GM20000 (cell line): ENCODE data around the gene PSMG1.

Experiments used
- DNase-seq: peaks from one replicate; pipeline ENCODE4 v3.0.0; 2012; ENCODE audit warnings: low spot score
- TF ChIP-seq, protein P1 (sequence below): IDR thresholded peaks from 2 replicates; pipeline ENCODE4 v1.5.1; 2012; ENCODE audit warnings: mild to moderate bottlenecking, control low read depth; ENCODE audit errors: extremely low read depth, missing control alignments

PSMG1 gene

DNA sequence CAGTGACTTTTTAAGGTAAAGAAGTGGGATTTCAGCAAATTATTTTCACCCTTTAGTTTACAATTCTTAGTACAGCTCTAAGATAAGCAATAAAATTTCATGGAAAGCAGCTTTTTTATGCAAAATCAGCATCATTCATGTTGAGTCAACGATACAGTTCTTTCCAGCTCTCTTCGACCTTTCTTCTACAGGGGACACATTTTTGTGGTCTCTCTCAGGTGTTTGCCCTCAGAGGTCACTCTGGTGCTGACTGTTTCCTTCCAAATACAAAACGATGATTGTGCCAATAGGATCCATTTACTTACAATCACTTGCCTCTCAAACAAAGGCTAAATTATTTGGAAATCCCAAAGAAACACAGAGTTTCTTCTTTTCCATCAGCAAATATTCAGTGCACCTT, 51.0 kb downstream of the PSMG1 start:
- no peak for DNase-seq
- TF ChIP-seq, protein P1, sequence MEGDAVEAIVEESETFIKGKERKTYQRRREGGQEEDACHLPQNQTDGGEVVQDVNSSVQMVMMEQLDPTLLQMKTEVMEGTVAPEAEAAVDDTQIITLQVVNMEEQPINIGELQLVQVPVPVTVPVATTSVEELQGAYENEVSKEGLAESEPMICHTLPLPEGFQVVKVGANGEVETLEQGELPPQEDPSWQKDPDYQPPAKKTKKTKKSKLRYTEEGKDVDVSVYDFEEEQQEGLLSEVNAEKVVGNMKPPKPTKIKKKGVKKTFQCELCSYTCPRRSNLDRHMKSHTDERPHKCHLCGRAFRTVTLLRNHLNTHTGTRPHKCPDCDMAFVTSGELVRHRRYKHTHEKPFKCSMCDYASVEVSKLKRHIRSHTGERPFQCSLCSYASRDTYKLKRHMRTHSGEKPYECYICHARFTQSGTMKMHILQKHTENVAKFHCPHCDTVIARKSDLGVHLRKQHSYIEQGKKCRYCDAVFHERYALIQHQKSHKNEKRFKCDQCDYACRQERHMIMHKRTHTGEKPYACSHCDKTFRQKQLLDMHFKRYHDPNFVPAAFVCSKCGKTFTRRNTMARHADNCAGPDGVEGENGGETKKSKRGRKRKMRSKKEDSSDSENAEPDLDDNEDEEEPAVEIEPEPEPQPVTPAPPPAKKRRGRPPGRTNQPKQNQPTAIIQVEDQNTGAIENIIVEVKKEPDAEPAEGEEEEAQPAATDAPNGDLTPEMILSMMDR = no peak

DNA sequence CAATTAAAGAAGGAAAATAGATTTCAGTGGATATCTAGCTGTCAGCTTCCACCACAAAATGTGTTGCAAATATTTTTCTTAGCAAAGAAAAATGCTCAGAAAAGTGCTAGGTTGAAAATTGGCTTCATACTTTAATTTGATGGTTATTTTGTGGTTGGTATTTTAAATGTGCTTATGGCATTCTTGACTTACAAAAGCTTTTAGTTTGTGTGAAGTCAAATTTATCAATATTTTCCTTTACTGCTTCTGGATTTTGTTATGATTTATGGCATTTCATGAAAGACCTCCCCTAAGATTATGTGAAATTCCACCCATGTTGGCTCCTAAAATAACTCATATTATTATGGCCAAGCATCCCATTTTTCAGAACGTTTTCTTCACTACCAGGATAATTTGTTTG, 51.5 kb downstream of the PSMG1 start:
- TF ChIP-seq, protein P1 = no peak
- DNase-seq = no peak

DNA sequence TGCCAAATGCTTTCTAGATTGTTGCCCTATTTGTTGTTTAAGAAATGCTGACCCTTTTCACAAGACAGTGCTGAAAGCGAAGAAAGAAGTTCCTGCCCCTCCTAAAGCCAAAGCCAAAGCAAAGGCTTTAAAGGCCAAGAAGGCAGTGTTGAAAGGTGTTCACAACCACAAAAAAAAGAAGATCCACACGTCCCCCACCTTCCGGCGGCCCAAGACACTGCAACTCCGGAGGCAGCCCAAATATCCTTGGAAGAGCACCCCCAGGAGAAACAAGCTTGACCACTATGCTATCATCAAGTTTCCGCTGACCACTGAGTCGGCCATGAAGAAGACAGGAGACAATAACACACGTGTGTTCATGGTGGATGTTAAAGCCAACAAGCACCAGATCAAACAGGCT, 55.7 kb downstream of the PSMG1 start:
- TF ChIP-seq, protein P1 = no peak
- DNase-seq = no peak

- TF ChIP-seq, protein P1 = no peak
- no peak for DNase-seq
These were observed 56.8 kb downstream of the PSMG1 start for GRCh38 chr21:39126486-39126806.

DNA sequence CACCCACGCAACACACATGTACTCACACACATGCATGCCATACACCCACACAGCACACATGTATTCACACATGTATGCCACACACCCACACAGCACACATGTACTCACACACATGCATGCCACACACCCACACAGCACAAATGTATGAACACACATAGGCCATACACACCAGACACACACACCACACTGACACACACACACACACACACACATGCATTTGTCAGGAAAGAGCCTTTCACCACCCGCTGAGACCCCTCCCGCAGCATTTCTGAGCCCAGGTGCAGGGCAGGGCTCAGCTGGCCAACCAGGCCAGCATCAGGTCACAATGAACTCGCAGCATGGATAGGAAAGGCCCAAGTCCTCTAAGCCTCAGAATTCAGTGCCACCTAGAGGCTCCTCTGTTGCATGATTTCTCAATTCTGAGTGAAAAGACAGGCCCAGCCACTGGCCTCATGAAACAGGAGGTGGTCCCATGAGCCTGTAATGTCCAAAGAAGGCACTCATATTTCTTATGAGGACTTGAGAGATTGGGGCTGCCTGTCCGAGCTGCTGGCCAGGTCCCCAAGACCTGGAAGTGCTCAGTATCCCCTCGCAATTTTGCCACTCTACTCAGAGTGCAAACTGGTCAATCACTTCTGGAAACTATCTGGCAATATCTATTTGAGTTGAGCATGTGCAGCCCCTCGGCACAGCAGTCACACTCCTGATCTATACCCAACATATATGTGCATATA, 57.3 kb downstream of the PSMG1 start:
- TF ChIP-seq, protein P1 = peak; percentile 27

More for the DNA sequence above, 57.3 kb downstream of the PSMG1 start:
- peak; percentile 40 for DNase-seq
